Gastrocnemius medialis (tissue), 4 donors: ENCODE results near the gene DIP2C. TPM values are rescaled to one million over a fixed set of nuclear protein-coding genes. Genes with fewer than 3 reads are reported as not detected.

ENCODE experiments used
- ATAC-seq, 2 donors: fragments of 150-250 bp; one replicate each; pipeline ENCODE4 v1.9.1; 2016
- DNase-seq, 2 donors: peaks; one replicate each; pipeline ENCODE4 v3.0.0-alpha.2; 2019
- H3K27ac ChIP-seq, 4 donors: fragments of 200-600 bp; sonication (generic); 1 replicate in 1 of 4; 2 replicates in 3 of 4; pipeline ENCODE4 v1.5.1; 2016 to 2018; ENCODE audit warnings: mild to moderate bottlenecking in 2 of 4, moderate library complexity in 1 of 4
- H3K27me3 ChIP-seq, 3 donors: fragments of 200-600 bp; sonication (generic) in 2 of 3; 1 replicate in 1 of 3; 2 replicates in 2 of 3; pipeline versions ENCODE4 v1.5.1 to v1.6.0; 2016 to 2019; ENCODE audit warnings: mild to moderate bottlenecking in 1 of 3, moderate library complexity in 1 of 3
- H3K36me3 ChIP-seq, 2 donors: fragments of 200-600 bp; sonication (generic) in 1 of 2; one replicate each; pipeline ENCODE4 v1.5.1; 2017 to 2018
- H3K4me1 ChIP-seq, 2 donors: fragments of 200-600 bp; sonication (generic) in 1 of 2; one replicate each; pipeline ENCODE4 v1.5.1; 2016 to 2017; ENCODE audit warnings: mild to moderate bottlenecking in 2 of 2
- H3K4me3 ChIP-seq, 4 donors: fragments of 200-600 bp; sonication (generic) in 3 of 4; 1 replicate in 1 of 4; 2 replicates in 3 of 4; pipeline ENCODE4 v1.5.1; 2016 to 2019; ENCODE audit warnings: mild to moderate bottlenecking in 2 of 4
- H3K9me3 ChIP-seq, 3 donors: fragments of 200-600 bp; sonication (generic) in 2 of 3; 1 replicate in 1 of 3; 2 replicates in 2 of 3; pipeline ENCODE4 v1.5.1; 2016 to 2019
- POLR2A ChIP-seq, 2 donors: fragments of 450-650 bp; IDR thresholded peaks; one replicate each; pipeline ENCODE4 v1.6.1; 2017; ENCODE audit warnings: antibody characterized with exemption in 2 of 2, mild to moderate bottlenecking in 2 of 2, moderate library complexity in 2 of 2
- in situ Hi-C, 4 donors: fragments of 200-750 bp; cut with MboI; loops; one replicate each; pipeline versions ENCODE4 v1.15.0 to v1.8.0; 2017; ENCODE audit warnings: low sequenced_read_pairs in 4 of 4
- intact Hi-C: fragments of 100-400 bp; cut with DNase I; formaldehyde crosslinking; loops from one replicate; pipeline ENCODE4 v1.15.1; 2023; ENCODE audit warnings: low total_unique reads
- total RNA-seq, 4 donors: library from RNA; depleted of rRNA; stranded (reverse); fragments of >200 nt; gene quantifications; one replicate each; pipeline versions ENCODE4 v1.1.0 to v1.2.3, GENCODE V29; 2016
- TF ChIP-seq, protein P1 (sequence below), 5 experiments: fragments of 450-650 bp in 3 of 5; fragments of 200-600 bp in 2 of 5; sonication (generic) in 2 of 5; IDR thresholded peaks in 4 of 5; conservative IDR thresholded peaks in 1 of 5; 1 replicate in 4 of 5; 2 replicates in 1 of 5; pipeline ENCODE4 v1.5.1; 2016 to 2019; ENCODE audit warnings: antibody characterized with exemption in 5 of 5, mild to moderate bottlenecking in 3 of 5, moderate library complexity in 3 of 5

The DIP2C gene
- total RNA-seq, 4 donors from 2014 or later: 19.1 to 60.0 (median 30.2) TPM

DNA sequence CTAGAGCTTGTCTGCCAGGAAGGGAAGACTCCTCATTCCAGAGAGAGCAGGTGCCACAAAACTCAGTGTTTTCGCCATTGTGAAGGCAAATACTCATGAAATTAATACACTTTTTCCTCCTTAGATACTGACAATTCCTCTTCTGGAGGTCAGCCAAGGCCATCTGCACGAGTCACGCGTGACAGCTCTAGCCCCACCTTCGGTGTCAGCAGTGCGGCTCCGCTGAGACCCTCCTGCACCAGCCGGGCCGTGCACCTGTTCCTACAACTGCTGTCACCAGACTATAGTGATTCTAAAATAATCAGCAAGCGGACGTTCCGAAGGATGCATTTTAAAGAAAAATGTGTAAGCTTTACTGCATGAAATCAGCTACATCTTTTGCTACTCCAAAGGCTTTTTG is 127.7 kb downstream of the DIP2C start:
- no peak for DNase-seq
- no peak for ATAC-seq
- intact Hi-C loops (no loop called here), in situ Hi-C loops (no loop called here)
- H3K9me3 ChIP-seq: no peaks in the 10 kb centered on the region
- no peak overlapping the region for H3K4me3 ChIP-seq
- peaks cover 18 to 30% of the 10 kb centered on the region in 2 donors for H3K4me1 ChIP-seq
- H3K36me3 ChIP-seq: no peaks in the 10 kb centered on the region
- TF ChIP-seq, protein P1, sequence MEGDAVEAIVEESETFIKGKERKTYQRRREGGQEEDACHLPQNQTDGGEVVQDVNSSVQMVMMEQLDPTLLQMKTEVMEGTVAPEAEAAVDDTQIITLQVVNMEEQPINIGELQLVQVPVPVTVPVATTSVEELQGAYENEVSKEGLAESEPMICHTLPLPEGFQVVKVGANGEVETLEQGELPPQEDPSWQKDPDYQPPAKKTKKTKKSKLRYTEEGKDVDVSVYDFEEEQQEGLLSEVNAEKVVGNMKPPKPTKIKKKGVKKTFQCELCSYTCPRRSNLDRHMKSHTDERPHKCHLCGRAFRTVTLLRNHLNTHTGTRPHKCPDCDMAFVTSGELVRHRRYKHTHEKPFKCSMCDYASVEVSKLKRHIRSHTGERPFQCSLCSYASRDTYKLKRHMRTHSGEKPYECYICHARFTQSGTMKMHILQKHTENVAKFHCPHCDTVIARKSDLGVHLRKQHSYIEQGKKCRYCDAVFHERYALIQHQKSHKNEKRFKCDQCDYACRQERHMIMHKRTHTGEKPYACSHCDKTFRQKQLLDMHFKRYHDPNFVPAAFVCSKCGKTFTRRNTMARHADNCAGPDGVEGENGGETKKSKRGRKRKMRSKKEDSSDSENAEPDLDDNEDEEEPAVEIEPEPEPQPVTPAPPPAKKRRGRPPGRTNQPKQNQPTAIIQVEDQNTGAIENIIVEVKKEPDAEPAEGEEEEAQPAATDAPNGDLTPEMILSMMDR (IDR thresholded peaks at IDR 0.05 in 4 of 5, conservative IDR thresholded peaks at IDR 0.05 in 1 of 5): no peak
- no peak for TF ChIP-seq POLR2A (IDR thresholded peaks at IDR 0.05)
- H3K27ac ChIP-seq: no peak overlapping the region
- no peaks in the 10 kb centered on the region for H3K27me3 ChIP-seq

DNA sequence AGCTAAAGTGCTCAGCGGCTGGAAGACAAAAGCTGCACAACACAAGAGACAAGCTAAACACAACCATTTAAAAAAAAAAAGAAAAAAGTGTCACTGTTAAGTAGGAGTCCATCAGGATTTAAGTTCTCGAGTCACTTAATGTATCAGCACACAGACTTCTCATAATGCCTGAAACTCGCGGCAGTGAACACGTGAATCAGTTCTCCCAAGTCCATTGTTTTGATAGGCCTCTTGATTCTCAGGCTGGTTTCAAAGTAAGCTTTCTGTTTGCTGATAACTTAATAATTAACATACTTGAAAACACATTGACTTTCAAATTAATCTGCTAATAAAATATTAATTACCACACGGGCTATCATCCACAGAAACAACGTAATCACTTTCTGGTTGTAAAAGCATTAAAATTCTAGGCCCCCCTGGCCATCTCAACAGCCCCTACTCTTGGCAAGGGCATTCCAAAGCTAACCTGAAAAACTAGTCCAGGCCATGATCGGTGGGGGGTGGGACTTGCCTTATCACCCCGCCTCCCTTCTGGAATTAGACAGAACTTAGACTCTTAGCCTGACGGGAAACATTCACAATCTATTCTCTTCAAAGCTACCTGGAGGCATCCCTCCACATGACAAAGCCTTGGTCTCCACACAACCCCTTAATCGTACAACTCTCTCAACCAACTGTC is 129.0 kb downstream of the DIP2C start:
- H3K27ac ChIP-seq: no peak overlapping the region
- no peak overlapping the region for H3K4me3 ChIP-seq
- H3K4me1 ChIP-seq: peaks cover 18 to 34% of the 10 kb centered on the region in 2 donors
- intact Hi-C loops (no loop called here), in situ Hi-C loops (no loop called here)
- H3K9me3 ChIP-seq: no peaks in the 10 kb centered on the region
- ATAC-seq: no peak
- no peaks in the 10 kb centered on the region for H3K27me3 ChIP-seq
- no peaks in the 10 kb centered on the region for H3K36me3 ChIP-seq
- no peak for DNase-seq
- TF ChIP-seq POLR2A (IDR thresholded peaks at IDR 0.05): no peak
- TF ChIP-seq, protein P1 (IDR thresholded peaks at IDR 0.05 in 4 of 5, conservative IDR thresholded peaks at IDR 0.05 in 1 of 5): no peak

DNA sequence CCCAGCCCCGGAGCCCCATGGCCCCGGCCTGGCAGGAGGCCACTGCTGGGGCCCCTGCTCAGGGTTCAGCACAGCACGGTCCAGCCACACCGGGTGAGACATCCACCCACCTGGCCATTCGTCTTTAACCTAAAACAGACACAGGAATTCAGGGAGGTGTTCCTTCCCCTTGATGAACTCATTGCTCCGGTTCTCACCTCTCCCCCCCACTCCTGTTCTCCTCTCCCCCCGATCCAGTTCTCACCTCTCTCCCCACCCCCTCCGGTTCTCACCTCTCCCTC is 129.8 kb downstream of the DIP2C start:
- ATAC-seq (no peak), DNase-seq (no peak)

DNA sequence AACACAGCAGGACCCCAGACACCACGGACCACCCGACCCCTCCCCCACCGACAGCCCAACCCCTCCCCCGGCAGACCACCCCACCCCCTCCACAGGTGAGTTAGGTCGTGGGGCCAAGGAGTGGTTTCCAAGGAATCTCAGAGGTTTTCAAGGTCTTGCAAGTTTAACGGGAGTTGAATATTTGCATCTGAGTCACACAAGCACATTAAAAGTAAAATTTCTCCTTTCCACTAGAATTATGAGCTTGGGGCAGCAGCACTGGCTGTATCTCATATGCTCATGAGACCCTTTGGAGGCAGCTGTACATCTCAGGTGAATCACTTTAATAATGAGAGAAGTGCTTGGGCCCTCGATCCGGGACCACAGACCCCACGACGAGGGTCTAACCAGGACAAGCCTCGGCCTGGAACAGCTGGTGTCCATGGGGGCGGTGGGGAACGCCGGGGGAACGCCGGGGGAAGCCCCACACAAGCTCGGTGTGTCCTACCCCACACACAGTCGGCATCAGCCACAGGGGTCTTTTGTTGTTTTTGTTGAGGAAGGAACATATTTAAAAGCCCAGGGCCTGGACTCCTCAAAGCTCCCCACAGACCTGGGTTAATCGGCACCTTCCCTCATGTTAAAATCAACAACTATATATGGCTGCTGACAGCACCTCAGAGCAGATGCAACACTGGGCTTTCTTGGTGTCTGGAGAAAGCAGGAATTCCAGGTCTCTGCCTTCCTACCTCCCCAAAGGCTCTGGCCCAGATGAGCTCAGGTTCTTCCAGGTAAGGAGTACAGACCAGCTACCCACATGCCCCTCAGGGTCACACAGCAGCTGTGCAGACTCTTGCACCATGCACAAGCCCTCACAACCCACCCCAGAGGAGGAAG is 130.3 kb downstream of the DIP2C start:
- intact Hi-C loops (no loop called here), in situ Hi-C loops (no loop called here)
- Histone ChIP-seq H3K27me3 (no peaks in the 10 kb centered on the region), H3K4me3 (no peak overlapping the region), H3K4me1 (peaks cover 18 to 34% of the 10 kb centered on the region in 2 donors), H3K36me3 (no peaks in the 10 kb centered on the region), H3K27ac (no peak overlapping the region), H3K9me3 (no peaks in the 10 kb centered on the region)
- DNase-seq (no peak), ATAC-seq (no peak)
- TF ChIP-seq, protein P1 (IDR thresholded peaks at IDR 0.05 in 4 of 5, conservative IDR thresholded peaks at IDR 0.05 in 1 of 5): no peak
- no peak for TF ChIP-seq POLR2A (IDR thresholded peaks at IDR 0.05)

More for the DNA sequence above, 129.8 kb downstream of the DIP2C start:
- no peak for TF ChIP-seq POLR2A (IDR thresholded peaks at IDR 0.05)
- TF ChIP-seq, protein P1 (IDR thresholded peaks at IDR 0.05 in 4 of 5, conservative IDR thresholded peaks at IDR 0.05 in 1 of 5): no peak
- H3K36me3 ChIP-seq: no peaks in the 10 kb centered on the region
- intact Hi-C loops: no loop called here
- no peaks in the 10 kb centered on the region for H3K27me3 ChIP-seq
- in situ Hi-C loops: no loop called here
- H3K9me3 ChIP-seq: no peaks in the 10 kb centered on the region
- H3K4me3 ChIP-seq: no peak overlapping the region
- peaks cover 18 to 34% of the 10 kb centered on the region in 2 donors for H3K4me1 ChIP-seq
- no peak overlapping the region for H3K27ac ChIP-seq
